ENCODE results near the gene LCP1. TPM values are rescaled to one million over a fixed set of nuclear protein-coding genes. Genes with fewer than 3 reads are reported as not detected.

LCP1 gene
- total RNA-seq, 1 donor from 2014 or later, result not detected

GRCh38 chr13:46094478-46094877, 87.5 kb downstream of the LCP1 start:
- DNase-seq, result no peak

GRCh38 chr13:46088821-46089562, 93.0 kb downstream of the LCP1 start:
- no peak for DNase-seq

GRCh38 chr13:46087481-46087880, 94.5 kb downstream of the LCP1 start:
- no peak for DNase-seq

GRCh38 chr13:46086985-46087384, 95.0 kb downstream of the LCP1 start:
- no peak for DNase-seq

GRCh38 chr13:46086421-46086922, 95.5 kb downstream of the LCP1 start:
- DNase-seq, result no peak

GRCh38 chr13:46085737-46086136, 96.2 kb downstream of the LCP1 start:
- no peak for DNase-seq

- DNase-seq, result no peak
Measured at GRCh38 chr13:46082324-46082723, 99.7 kb downstream of the LCP1 start.

- DNase-seq, result no peak
Measured at GRCh38 chr13:46079770-46080169, 102.2 kb downstream of the LCP1 start.

- no peak for DNase-seq
Measured at GRCh38 chr13:46077265-46077664, 104.7 kb downstream of the LCP1 start.

GRCh38 chr13:46076827-46077226, 105.2 kb downstream of the LCP1 start:
- DNase-seq, result no peak

Other genes with a start within 250 kb of the LCP1 start
- 14.1 and 20.7 TPM in 2 replicates for gene ZC3H13, start 129.4 kb downstream of the LCP1 start, total RNA-seq
- gene CPB2, start 77.1 kb downstream of the LCP1 start, total RNA-seq, result not detected in 2 replicates
- gene LRRC63, start 29.8 kb upstream of the LCP1 start, total RNA-seq, result 0.09 TPM in 1 of 2 replicates, not detected in the other
- under 0.01 and 0.05 TPM in 2 replicates for gene RUBCNL, start 205.1 kb upstream of the LCP1 start, total RNA-seq